Measurements from ENCODE around the gene PDHB.

DNA sequence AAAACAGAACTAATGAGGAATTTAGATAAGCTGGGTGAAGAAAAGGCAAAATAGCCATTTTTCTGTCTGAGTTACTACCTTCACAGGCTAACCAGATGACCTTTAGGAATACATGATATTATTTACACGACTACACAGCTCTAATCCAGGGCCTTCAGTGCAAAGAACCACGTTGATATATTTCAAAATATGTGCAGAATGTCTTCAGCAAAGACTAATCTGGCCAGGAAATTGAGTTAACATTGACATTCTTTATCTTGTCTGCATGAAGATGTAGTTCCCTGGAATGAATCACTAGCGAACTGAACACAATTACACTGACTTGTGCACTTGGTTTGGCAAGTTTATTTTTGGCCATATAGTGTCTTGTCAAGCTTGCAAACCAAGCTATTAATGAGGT lies 41.5 kb downstream of the PDHB start:
- TF ChIP-seq, protein P1, sequence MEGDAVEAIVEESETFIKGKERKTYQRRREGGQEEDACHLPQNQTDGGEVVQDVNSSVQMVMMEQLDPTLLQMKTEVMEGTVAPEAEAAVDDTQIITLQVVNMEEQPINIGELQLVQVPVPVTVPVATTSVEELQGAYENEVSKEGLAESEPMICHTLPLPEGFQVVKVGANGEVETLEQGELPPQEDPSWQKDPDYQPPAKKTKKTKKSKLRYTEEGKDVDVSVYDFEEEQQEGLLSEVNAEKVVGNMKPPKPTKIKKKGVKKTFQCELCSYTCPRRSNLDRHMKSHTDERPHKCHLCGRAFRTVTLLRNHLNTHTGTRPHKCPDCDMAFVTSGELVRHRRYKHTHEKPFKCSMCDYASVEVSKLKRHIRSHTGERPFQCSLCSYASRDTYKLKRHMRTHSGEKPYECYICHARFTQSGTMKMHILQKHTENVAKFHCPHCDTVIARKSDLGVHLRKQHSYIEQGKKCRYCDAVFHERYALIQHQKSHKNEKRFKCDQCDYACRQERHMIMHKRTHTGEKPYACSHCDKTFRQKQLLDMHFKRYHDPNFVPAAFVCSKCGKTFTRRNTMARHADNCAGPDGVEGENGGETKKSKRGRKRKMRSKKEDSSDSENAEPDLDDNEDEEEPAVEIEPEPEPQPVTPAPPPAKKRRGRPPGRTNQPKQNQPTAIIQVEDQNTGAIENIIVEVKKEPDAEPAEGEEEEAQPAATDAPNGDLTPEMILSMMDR (optimal IDR thresholded peaks at IDR 0.05 in 1 of 3, IDR thresholded peaks at IDR 0.05 in 1 of 3, conservative IDR thresholded peaks at IDR 0.05 in 1 of 3; ENCODE audit: extremely low read depth in 1 of 3, insufficient read depth in 2 of 3, low read length in 3 of 3), result no peak
- TF ChIP-seq EZH2 (IDR thresholded peaks at IDR 0.05; ENCODE audit: low read length), result no peak

Measured in keratinocyte (primary cell).